Ureter (tissue), 1 donor: ENCODE results near the gene SNX20. TPM values are rescaled to one million over a fixed set of nuclear protein-coding genes. Genes with fewer than 3 reads are reported as not detected.
A peak's percentile ranks its signal among the peaks of the same experiment; 100 is the strongest.

Experiments
- DNase-seq: peaks from one replicate; pipeline ENCODE4 v3.0.0-alpha.2; 2020; ENCODE audit warnings: low spot score
- total RNA-seq: library from RNA; stranded (reverse); gene quantifications from one replicate; pipeline ENCODE4 v1.2.4, GENCODE V29; 2023
- donor health status: DM: yes; HTN: yes; CAD: no.

Gene SNX20
- total RNA-seq, 1 donor from 2014 or later = 1.8 TPM

GRCh38 chr16:50657241-50657640 lies 23.9 kb downstream of the SNX20 start:
- no peak for DNase-seq

GRCh38 chr16:50655558-50656055 lies 25.5 kb downstream of the SNX20 start:
- no peak for DNase-seq

DNA sequence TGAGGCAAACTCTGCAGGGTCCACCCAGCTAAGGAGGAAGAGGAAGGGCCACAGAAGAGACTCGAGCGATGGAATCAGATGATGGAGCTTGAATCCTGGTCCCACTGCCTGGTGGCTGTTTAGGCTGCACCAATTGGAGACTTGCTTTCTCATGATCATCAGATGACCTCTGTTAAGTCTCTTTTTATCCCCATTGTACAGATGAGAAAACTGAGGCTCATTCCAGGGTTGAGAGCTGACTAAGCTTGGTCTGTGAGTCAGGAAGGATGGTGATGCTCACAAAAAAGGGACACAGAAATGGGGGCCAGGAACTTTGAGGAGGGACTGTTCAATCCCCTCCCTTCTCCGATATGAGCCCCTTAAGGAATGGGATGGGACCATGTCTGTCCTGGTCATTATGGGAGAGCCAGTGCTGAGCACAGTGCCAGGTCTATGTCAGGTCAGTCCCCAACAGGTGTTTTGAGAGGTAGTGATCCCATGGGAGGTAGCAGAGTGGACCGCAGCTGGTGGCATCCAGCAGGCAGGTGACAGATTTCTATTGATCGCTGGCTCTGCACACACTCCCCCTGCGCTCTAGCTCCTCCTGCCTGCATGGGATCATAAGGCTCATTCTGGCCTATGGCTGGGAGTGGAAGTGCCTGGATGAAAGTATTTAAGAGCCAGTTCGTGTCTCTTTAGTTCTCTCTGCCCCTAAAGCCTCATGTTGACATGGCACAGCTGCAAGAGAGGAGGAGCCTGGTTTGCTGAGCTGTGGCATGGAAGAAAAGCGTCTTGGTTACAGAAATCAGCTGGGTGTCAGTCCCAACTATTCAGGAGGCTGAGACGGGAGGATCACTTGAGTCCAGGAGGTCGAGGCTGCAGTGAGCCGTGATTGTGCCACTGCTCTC lies 27.2 kb downstream of the SNX20 start:
- DNase-seq = no peak

DNA sequence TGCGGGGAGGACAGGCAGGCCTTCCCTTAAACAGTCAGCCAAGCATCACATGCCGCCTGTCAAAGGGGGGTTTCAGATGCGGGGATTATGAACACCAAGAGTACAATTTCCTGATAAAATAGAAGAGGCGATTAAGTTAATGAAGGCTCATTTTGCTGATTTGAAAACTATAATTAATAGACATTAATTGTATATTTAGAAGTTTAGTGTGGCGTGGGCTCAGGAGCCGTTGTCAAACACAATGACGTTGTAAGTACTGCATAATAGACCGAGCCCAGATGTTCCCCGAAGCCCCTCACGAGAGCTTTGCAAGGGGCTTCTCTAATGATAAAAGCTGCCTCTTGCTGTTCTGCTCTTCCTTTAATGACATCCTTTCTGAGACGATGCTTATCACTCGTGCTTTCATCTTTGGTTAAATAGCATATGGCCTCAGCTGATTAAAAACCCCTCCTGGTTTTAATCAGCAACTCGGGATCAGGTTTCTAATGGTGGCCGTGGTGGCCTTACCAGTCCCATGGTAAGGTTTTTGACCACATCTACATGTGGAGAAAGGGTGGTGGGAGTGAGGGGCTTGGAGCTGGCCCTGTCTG lies 28.2 kb downstream of the SNX20 start:
- no peak for DNase-seq

GRCh38 chr16:50651835-50652438 lies 29.2 kb downstream of the SNX20 start:
- no peak for DNase-seq

DNA sequence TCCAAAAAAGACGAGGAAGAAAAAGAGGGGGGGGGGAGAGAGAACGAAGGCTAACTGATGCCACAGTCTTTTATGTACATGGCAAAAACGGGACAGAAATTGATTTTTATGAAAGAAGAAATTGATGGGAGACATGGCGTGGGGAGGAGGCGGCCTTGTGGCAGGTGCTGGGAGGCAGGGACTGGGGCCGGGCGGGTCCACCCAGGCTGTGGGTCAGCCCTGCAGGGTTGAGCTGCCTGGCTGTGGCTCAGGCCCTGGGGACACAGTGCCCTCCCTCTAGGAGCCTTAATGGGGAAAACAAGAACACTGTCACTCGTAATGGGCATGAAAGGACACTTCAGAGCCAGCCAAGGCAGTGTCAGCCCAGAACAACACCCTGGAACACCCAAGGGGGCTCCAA lies 34.8 kb downstream of the SNX20 start:
- no peak for DNase-seq

DNA sequence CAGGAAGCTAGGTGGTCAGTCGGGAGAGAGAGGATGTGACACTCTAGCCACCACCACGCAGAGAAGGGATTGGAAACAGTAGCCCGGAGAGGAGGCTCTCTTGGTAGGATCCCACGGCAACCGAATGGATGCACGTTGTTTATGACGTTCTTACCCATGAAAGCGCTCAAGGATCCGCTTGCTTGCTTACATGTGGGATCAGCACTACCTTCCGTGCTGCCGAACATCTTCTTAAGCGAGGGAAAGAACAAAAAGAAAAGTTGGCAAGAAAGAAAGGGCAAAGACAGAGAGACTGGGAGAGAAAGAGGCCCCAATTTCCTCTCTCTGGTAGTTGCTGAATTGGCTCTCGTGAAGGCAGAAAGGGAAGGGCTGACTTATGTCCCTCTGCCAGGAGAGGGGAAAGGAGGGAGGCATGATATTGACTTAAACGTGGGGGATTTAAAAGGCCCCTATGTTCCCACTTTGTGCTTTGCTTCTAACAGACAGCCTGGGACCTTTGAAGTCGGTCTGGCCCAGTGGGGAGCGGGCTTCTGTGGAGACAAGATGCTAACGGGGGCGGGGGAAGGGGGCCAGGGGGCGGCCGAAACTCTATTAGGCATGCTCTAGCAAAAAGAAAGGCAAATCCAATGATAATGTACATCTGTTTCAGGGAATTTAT lies 35.4 kb downstream of the SNX20 start:
- no peak for DNase-seq

DNA sequence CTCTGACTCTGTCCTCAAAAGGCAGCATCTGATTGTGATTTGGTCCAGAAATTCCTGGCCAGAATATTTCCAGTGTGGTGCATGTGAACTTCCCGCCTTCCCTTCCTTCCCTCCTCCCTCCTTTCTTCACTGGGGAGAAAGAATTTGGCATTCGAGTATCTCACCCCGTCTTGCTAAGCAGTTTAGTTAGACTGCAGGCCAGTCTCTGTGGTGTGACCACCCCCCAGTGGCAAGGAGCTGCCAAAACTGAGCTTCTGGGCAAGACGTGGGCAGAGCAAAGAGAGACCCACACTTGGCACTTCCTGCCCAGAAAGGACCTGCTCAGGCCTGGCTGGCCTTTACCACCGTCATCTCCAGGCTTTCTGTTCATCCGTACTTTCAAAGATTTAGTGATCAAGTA lies 36.4 kb downstream of the SNX20 start:
- DNase-seq = peak; percentile 57

DNA sequence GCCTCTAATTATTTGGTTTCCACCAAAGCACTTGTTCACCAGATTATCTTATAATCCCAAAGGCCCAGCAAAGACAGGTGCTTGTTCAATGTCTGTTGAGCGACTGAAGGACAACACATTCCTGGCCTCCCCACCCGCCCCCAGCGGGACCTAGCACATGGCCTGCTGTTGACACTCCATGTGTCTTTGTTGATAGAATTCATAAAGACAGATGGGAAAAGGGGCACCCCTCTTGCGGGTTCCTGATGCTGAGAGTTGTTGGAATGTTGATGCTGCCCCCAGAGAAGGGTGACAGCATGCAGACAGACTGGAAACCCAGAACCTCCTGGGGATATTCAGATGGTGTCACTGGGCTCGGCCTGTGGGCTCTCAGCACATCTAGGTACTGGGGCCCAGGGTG lies 36.9 kb downstream of the SNX20 start:
- no peak for DNase-seq

- no peak for DNase-seq
Measured at GRCh38 chr16:50643192-50643591, 37.9 kb downstream of the SNX20 start.

- no peak for DNase-seq
Measured at GRCh38 chr16:50642349-50642748, 38.8 kb downstream of the SNX20 start.

DNA sequence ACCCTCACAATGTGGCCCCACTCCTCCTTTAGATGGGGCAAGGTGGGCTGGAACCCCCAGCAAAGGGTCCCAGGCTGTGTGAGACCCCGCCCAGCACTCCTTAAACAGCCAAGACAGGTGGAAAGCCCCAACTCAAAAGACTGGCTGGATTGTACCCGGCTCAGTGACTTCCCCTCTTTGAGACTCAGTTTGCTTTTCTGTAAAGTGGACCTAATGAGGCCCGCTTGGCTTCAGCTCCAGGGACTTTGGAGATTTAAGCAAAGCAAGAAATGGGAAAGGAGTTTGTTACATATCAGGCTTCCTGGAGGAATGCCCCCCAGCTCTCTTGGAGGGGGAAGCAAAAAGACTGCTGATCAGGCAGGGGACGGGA lies 39.3 kb downstream of the SNX20 start:
- DNase-seq = no peak

DNA sequence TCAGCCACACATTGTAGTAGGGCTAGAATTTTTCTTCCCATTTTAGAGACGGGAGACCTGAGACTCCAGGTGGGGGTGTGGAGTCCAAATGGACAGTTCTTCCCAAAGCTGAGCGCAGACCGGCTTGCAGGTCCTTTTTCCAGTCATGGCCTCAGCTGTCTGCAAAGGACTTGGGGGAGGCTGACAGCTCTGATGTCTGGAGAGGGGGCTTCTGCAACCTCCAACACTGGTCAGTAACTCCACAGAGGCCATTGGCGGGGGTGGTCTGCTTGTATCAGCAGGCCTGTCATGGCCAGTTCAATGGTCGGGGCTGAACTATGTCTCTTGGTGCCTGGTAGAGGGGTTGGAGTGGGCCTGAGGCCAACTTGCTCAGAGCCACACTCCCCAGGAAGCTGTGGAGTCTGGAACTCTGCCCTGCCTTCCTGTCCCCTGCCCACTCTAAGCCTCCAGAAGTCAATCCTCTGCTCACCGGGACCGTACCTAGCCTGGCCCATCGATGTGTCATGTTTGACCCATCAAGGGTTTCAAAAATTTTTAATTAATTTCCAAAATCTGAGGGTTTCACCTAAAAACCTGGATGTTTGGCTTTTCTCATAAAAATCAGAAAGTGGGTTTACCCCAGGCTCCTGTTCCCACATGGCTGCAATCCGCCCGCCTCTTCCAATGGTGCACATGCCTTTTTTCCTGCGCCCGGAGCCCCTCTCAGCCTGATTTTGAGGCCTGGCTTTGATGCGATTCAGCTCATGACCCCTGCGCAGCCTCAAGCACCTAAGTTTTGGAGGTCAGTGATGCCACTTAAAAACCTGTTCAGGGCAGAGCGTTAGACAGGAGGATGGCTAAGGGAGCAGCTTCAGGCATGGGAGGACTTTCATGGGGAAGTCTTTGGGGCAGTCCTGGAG lies 39.9 kb downstream of the SNX20 start:
- DNase-seq = no peak

DNA sequence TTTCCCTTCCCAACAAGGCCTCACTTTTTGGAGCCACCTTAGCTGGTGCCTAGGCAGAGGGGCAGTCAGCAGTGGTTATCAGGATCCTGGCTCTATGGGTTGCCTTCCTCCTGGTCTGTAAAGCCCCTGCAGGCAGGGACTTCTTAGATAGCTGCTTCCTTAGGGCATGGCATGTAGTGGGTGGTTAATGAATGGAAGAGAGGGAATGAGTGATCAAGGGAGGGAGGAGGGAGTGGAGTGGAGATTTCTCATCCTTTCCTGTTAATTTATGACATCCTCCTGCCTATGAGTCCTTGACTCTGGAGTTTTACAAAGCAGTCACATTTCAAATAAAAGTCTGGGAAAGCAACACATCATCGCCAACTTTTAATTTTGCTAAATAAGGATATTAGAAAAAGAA lies 40.7 kb downstream of the SNX20 start:
- DNase-seq = no peak

GRCh38 chr16:50638816-50639670 lies 42.1 kb downstream of the SNX20 start:
- DNase-seq = no peak

DNA sequence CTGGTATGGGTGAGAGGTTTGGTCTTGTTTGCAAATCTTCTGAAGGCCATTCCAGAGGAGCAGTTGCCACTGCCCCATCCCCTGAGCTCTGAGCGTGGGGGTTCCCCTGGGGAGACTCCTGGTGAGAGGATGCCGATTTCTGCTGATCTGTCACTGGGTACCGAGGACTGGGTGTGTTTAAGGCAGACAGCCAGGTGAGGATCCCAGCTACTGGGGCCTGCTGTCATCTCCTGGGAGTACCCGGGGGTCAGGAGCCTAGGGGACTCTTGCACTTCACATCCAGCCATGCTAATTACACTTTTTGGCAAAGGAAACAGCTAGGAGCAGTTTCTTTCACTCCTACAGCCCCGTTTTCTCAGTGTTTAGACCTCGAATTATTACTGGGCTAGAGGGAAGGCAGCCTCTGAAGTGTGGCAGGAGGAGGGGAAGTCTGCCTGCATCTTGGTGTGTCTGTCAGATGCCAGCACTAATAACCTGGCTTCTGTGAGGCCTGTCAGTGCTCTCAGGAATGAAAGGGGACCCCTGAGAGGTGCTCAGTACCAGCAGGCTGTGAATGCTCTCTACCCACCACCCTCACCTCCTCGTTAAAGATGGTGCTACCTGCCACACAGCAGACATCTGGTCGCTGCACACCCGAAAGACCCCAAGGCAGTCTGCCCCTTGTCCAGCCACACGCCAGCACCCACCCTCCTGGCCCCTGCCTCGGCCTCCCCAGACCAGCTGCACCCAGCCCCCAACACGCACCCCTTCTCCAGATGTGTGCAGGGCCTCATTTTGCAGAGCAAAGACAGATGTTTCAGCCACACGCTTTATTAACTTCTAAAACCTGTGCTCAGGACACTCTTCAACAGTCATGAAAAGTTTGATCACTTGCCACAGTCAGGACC lies 43.2 kb downstream of the SNX20 start:
- no peak for DNase-seq

GRCh38 chr16:50636753-50637374 lies 44.2 kb downstream of the SNX20 start:
- no peak for DNase-seq

DNA sequence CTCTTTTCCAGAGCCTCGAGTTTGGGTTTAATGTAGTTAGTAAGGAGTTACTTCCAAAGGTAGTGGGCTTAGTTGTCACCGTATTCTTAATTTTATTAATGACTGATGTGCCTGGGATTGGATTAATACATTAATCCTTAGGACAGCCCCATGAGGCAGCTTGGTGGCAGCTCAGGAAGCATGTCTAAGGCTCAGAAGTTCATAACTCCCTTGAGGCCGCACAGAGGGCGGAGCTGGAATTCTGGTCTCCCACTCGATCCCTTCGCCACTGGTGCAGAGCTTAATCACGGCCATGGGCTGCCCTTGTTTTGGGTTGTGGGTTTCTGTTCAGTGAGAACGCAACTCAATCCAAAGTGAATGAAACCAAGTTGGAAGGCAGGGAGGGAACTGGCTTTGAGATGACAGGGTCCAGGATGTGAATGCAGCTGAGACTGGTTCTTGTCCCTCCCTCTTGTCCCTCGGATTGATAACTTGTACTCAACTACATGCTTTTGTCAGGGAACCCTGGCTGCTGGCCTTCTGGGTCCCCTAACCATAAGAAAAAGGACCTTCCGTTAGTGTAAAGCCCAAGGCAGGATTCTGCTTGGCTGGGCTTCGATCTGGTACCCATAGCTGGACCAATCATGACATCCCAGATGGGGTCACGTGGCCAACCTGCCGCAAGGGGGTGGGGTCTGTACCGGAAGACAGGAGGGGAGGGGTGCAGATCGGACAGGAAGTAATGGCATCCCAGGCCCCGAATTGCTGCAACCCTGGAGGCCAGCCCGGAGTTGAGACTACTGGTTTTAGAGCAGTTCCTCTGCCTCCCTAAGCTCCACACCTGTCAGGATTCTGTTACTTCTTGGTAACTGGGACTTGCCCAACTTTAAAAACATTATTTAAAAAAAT lies 45.4 kb downstream of the SNX20 start:
- no peak for DNase-seq
